OCI-LY7 (cell line): ENCODE data around the gene DPPA5.
"Not testable (repeated sequence)": the region's sequence is repeated elsewhere in the genome, so short reads cannot be mapped to it uniquely, and the experiment has no call there.

Experiments used
- EZH2phosphoT487 ChIP-seq: fragments of 200-600 bp; sonication (generic); IDR thresholded peaks from 2 replicates; pipeline ENCODE4 v1.6.1; 2018; ENCODE audit warnings: low read depth, borderline replicate concordance, mild to moderate bottlenecking, mixed run types, antibody characterized with exemption, low read length, moderate library complexity, mixed read lengths
- TF ChIP-seq, protein P1 (sequence below): fragments of 200-600 bp; sonication (generic); conservative IDR thresholded peaks from 2 replicates; pipeline ENCODE4 v1.5.1; 2014; ENCODE audit warnings: mild to moderate bottlenecking, antibody characterized with exemption, low read length, moderate library complexity, mixed read lengths

DNA sequence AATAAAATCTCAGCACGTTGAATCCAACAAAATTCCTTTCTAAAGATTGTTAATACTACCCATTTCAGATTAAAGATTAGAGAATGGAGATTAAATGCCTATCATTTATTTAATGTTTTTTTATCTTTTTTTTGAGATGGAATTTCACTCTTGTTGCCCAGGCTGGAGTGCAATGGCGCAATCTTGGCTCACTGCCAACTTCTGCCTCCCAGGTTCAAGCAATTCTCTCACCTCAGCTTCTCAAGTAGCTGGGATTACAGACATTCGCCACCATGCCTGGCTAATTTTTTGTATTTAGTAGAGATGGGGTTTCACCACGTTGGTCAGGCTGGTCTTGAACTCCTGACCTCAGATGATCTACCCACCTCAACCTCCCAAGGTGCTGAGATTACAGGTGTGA is 38.1 kb upstream of the DPPA5 start:
- not testable (repeated sequence) for TF ChIP-seq EZH2phosphoT487
- TF ChIP-seq, protein P1, sequence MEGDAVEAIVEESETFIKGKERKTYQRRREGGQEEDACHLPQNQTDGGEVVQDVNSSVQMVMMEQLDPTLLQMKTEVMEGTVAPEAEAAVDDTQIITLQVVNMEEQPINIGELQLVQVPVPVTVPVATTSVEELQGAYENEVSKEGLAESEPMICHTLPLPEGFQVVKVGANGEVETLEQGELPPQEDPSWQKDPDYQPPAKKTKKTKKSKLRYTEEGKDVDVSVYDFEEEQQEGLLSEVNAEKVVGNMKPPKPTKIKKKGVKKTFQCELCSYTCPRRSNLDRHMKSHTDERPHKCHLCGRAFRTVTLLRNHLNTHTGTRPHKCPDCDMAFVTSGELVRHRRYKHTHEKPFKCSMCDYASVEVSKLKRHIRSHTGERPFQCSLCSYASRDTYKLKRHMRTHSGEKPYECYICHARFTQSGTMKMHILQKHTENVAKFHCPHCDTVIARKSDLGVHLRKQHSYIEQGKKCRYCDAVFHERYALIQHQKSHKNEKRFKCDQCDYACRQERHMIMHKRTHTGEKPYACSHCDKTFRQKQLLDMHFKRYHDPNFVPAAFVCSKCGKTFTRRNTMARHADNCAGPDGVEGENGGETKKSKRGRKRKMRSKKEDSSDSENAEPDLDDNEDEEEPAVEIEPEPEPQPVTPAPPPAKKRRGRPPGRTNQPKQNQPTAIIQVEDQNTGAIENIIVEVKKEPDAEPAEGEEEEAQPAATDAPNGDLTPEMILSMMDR: not testable (repeated sequence)
